K562 (cell line): ENCODE data around the gene BAD. TPM values are rescaled to one million over a fixed set of nuclear protein-coding genes. Genes with fewer than 3 reads are reported as not detected.

ENCODE experiments used
- ATAC-seq: fragments of 200-7000 bp; cut with Tn5 transposase; 3 replicates; pipeline ENCODE4 v1.9.1; 2020; ENCODE audit warnings: moderate library complexity
- BruUV-seq: library from RNA; stranded (reverse); fragments of 400-500 nt; replicated peaks from 2 replicates; lab custom pipeline; 2021; lab: Mats Ljungman, UMichigan
- CTCF ChIA-PET: fragments of 300-600 bp; formaldehyde crosslinking; extraction: SDS; loops from one replicate; lab custom pipeline; 2021; ENCODE audit warnings: low intra/inter-chr PET ratio; lab: Yijun Ruan, JAX
- POLR2A ChIA-PET: fragments of 300-600, 350-650 bp; sonication (Branson Sonifier 250); formaldehyde crosslinking; extraction: SDS; loops from one replicate; lab custom pipeline; 2021; ENCODE audit warnings: antibody characterized with exemption, inconsistent platforms; lab: Yijun Ruan, JAX
- DNase-seq, 4 experiments: peaks; one replicate each; pipeline versions ENCODE4 v3.0.0 to v3.0.0-alpha.2; 2011 to 2018; ENCODE audit warnings: low spot score in 3 of 4, mixed read lengths in 3 of 4; ENCODE audit errors: extremely low read depth in 1 of 4
- FAIRE-seq: peaks from 2 replicates; lab custom pipeline; 2011; peaks lifted over from hg19 to GRCh38; lab: Jason Lieb, UNC
- H2AFZ ChIP-seq: 2 replicates; pipeline ENCODE4 v1.6.0; 2011; ENCODE audit warnings: low read depth, low read length, control low read depth, inconsistent platforms
- H3K27ac ChIP-seq: fragments of 200-600 bp; 3 replicates; pipeline ENCODE4 v1.8.0; 2011; ENCODE audit warnings: low read depth, mild to moderate bottlenecking, control low read depth, inconsistent platforms, low read length, moderate library complexity, mixed read lengths; ENCODE audit errors: extremely low read depth
- H3K27me3 ChIP-seq, 2 experiments: fragments of 300-600 bp in 1 of 2; 2 replicates in 1 of 2; 3 replicates in 1 of 2; pipeline versions ENCODE4 v1.6.0 to v1.8.0; 2011; ENCODE audit warnings: inconsistent platforms in 2 of 2, low read length in 2 of 2, mild to moderate bottlenecking in 1 of 2, mixed read lengths in 1 of 2, moderate library complexity in 1 of 2; ENCODE audit not compliant: control insufficient read depth in 2 of 2, insufficient read depth in 2 of 2
- H3K36me3 ChIP-seq: fragments of 300-600 bp; 3 replicates; pipeline ENCODE4 v1.8.0; 2011; ENCODE audit warnings: mild to moderate bottlenecking, low read length, inconsistent platforms; ENCODE audit not compliant: control insufficient read depth, insufficient read depth
- H3K4me1 ChIP-seq, 2 experiments: fragments of 200-600 bp in 1 of 2; replicated peaks in 1 of 2; 2 replicates in 1 of 2; 3 replicates in 1 of 2; pipeline versions ENCODE4 v1.5.1 to v1.8.0; 2011; ENCODE audit warnings: inconsistent platforms in 2 of 2, low read length in 2 of 2, mild to moderate bottlenecking in 1 of 2, mixed read lengths in 1 of 2, moderate library complexity in 1 of 2; ENCODE audit not compliant: control insufficient read depth in 2 of 2, insufficient read depth in 2 of 2
- H3K4me2 ChIP-seq: 2 replicates; pipeline ENCODE4 v1.6.1; 2011; ENCODE audit warnings: low read length, control low read depth, inconsistent platforms, mixed read lengths; ENCODE audit not compliant: insufficient read depth
- H3K4me3 ChIP-seq: fragments of 200-600 bp; sonication (generic), shearing (Covaris generic); 2 replicates; pipeline ENCODE4 v1.5.1; 2016; ENCODE audit warnings: control low read depth, inconsistent platforms
- H3K79me2 ChIP-seq: fragments of 200-600 bp; 3 replicates; pipeline ENCODE4 v1.8.0; 2011; ENCODE audit warnings: low read length, inconsistent platforms; ENCODE audit not compliant: control insufficient read depth, insufficient read depth
- H3K9ac ChIP-seq, 2 experiments: 2 replicates each; pipeline versions ENCODE4 v1.6.0 to v1.6.1; 2011; ENCODE audit warnings: low read depth in 2 of 2, low read length in 2 of 2, control low read depth in 1 of 2, inconsistent platforms in 1 of 2, mild to moderate bottlenecking in 1 of 2, mixed read lengths in 1 of 2; ENCODE audit not compliant: insufficient read depth in 1 of 2
- H3K9me1 ChIP-seq: one replicate; pipeline ENCODE4 v1.6.0; 2011; ENCODE audit warnings: inconsistent platforms, mild to moderate bottlenecking, low read length, moderate library complexity; ENCODE audit not compliant: control insufficient read depth, insufficient read depth
- H3K9me3 ChIP-seq: replicated peaks from 2 replicates; pipeline ENCODE4 v1.5.1; 2011; ENCODE audit warnings: low read depth, low read length, inconsistent platforms; ENCODE audit not compliant: control insufficient read depth, insufficient read depth
- H4K20me1 ChIP-seq: replicated peaks from 2 replicates; pipeline ENCODE4 v1.6.1; 2011; ENCODE audit warnings: low read length, inconsistent platforms, mixed read lengths; ENCODE audit not compliant: control insufficient read depth, insufficient read depth
- ATF6 ChIP-seq: sonication (generic); formaldehyde crosslinking; IDR thresholded peaks from 2 replicates; pipeline ENCODE4 v1.4.0; 2020; ENCODE audit warnings: mild to moderate bottlenecking, missing genetic modification reagents
- EP300 ChIP-seq: IDR thresholded peaks from 2 replicates; pipeline ENCODE4 v1.6.1; 2012; ENCODE audit warnings: low read length, improper control_type of control experiment
- ESRRB ChIP-seq: fragments of 250-450 bp; sonication (Bioruptor Pico); IDR thresholded peaks from 2 replicates; pipeline ENCODE4 v1.5.0; 2020; ENCODE audit warnings: mild to moderate bottlenecking, moderate library complexity, borderline replicate concordance
- HOMEZ ChIP-seq: fragments of 250-450 bp; sonication (Bioruptor Pico); IDR thresholded peaks from 2 replicates; pipeline ENCODE4 v1.4.0; 2020; ENCODE audit warnings: mild to moderate bottlenecking, moderate library complexity
- KLF6 ChIP-seq: fragments of 250-450 bp; sonication (Bioruptor Pico); IDR thresholded peaks from 2 replicates; pipeline ENCODE4 v1.4.0; 2020; ENCODE audit warnings: mild to moderate bottlenecking, moderate library complexity, borderline replicate concordance
- TAF9B ChIP-seq: fragments of 450-650 bp; IDR thresholded peaks from 2 replicates; pipeline ENCODE4 v1.6.1; 2018; ENCODE audit warnings: mild to moderate bottlenecking; ENCODE audit not compliant: partially characterized antibody
- ZBTB17 ChIP-seq: fragments of 450-650 bp; formaldehyde crosslinking; IDR thresholded peaks from 2 replicates; pipeline ENCODE4 v1.4.0; 2020; ENCODE audit warnings: mild to moderate bottlenecking
- ZBTB49 ChIP-seq: sonication (generic); formaldehyde crosslinking; IDR thresholded peaks from 2 replicates; pipeline ENCODE4 v1.8.0; 2022; ENCODE audit warnings: missing genetic modification reagents, mild to moderate bottlenecking, borderline replicate concordance
- WGBS: fragments of 100-300 bp; shearing (Covaris generic); methylation state at CpG from one replicate; pipeline ENCODE4 v1.1.6; 2016; ENCODE audit warnings: low coverage, mixed read lengths; ENCODE audit not compliant: insufficient coverage; ENCODE audit errors: missing lambda C conversion rate; 5-methylcytosine and 5-hydroxymethylcytosine counted together
- in situ Hi-C: fragments of 300-500 bp; cut with MboI; formaldehyde crosslinking; loops from 4 replicates; pipeline ENCODE4 v1.15.0; 2018; ENCODE audit warnings: inconsistent platforms, mixed read lengths
- intact Hi-C: fragments of 100-400 bp; cut with micrococcal nuclease; formaldehyde crosslinking; loops from 2 replicates; pipeline ENCODE4 v1.14.2; 2022
- polyA plus RNA-seq, 8 experiments: library from polyadenylated mRNA; depleted of rRNA in 4 of 8; stranded (reverse) in 5 of 8; unstranded in 3 of 8; fragments of >200 nt; fragmentation: Nextera tagmentation in 2 of 8; fragmentation: Illumina TruSeq in 1 of 8; extraction: Ambion mirVana in 2 of 8; extraction: Trizol in 1 of 8; gene quantifications; 2 replicates each; pipeline versions ENCODE4 v1.2.1 to v1.2.3, GENCODE V29; 2011 to 2014; ENCODE audit warnings: inconsistent platforms in 1 of 8, missing spikeins in 1 of 8
- total RNA-seq, 7 experiments: library from RNA; depleted of rRNA in 6 of 7; stranded (reverse); fragments of >200 nt in 6 of 7; fragmentation: Illumina TruSeq in 2 of 7; extraction: Trizol in 2 of 7; gene quantifications; 2 replicates each; pipeline versions ENCODE4 v1.2.1 to v1.2.3, GENCODE V29; 2011 to 2021; ENCODE audit warnings: low replicate concordance in 1 of 7

The BAD gene
- total and polyA plus RNA-seq, 9 of the 15 experiments (the other 6 are each of a cell fraction or from before 2014, with no cell fraction given), result 0.61 to 45.6 (median 11.8) TPM

GRCh38 chr11:64261556-64262080 lies 22.8 kb downstream of the BAD start:
- Histone ChIP-seq H3K9me1 (no peaks in the 10 kb centered on the region), H3K4me3 (no peak overlapping the region), H3K36me3 (peaks cover 90% of the 10 kb centered on the region), H3K27ac (no peak overlapping the region), H3K4me1 (peaks cover 0 to 42% of the 10 kb centered on the region in 2 experiments; a peak in 2 of 5 replicates), H3K9ac (no peak overlapping the region; a peak in 1 of 4 replicates), H3K79me2 (no peaks in the 10 kb centered on the region), H3K9me3 (no peaks in the 10 kb centered on the region), H3K4me2 (no peak overlapping the region), H4K20me1 (0 out of 2 replicates have a peak, but pooled peaks cover 4% of the 10 kb centered on the region), H2AFZ (no peak overlapping the region), H3K27me3 (no peaks in the 10 kb centered on the region)
- WGBS, result 89% methylated on average over 12 of the region's 18 CpGs
- CTCF ChIA-PET, result no interaction called here
- in situ Hi-C loops, result no loop called here
- DNase-seq (no peak), FAIRE-seq (no peak), ATAC-seq (no peak)
- intact Hi-C loops, result no loop called here
- POLR2A ChIA-PET, result interaction anchor here (0.6 to 1.2 kb wide), 5 partner anchors 10 to 428 kb away, joined by 3 to 7 read pairs (median 4); partner anchors contain the start of gene PLCB3
- no TSS peak for BruUV-seq
- TF ChIP-seq EP300 (no peak), ESRRB (CRISPR knock-in tag) (no peak), HOMEZ (CRISPR knock-in tag) (no peak), TAF9B (no peak), ATF6 (no peak), ZBTB49 (CRISPR knock-in tag) (no peak), ZBTB17 (CRISPR knock-in tag) (no peak), KLF6 (no peak)
